IMR-90 (cell line): Measurements from ENCODE around the gene KCNAB2. TPM values are rescaled to one million over a fixed set of nuclear protein-coding genes. Genes with fewer than 3 reads are reported as not detected.

Experiments
- ATAC-seq: fragments of 200-7000 bp; cut with Tn5 transposase; 2 replicates; pipeline ENCODE4 v1.9.1; 2020; ENCODE audit warnings: low read depth, mild to moderate bottlenecking, moderate library complexity
- BruUV-seq: library from RNA; stranded (reverse); fragments of 400-500 nt; replicated peaks from 2 replicates; lab custom pipeline; 2021; lab: Mats Ljungman, UMichigan
- CTCF ChIA-PET: fragments of 300-600 bp; formaldehyde crosslinking; extraction: SDS; loops from one replicate; lab custom pipeline; 2021; ENCODE audit warnings: antibody characterized with exemption; lab: Yijun Ruan, JAX
- POLR2A ChIA-PET: fragments of 300-600 bp; sonication (Branson Sonifier 250); formaldehyde crosslinking; loops from one replicate; lab custom pipeline; 2022; ENCODE audit warnings: antibody characterized with exemption; ENCODE audit not compliant: unreplicated experiment; lab: Charles Lee
- DNase-seq: peaks from one replicate; pipeline ENCODE4 v3.0.0; 2013
- H2AFZ ChIP-seq: replicated peaks from 2 replicates; pipeline ENCODE3; 2013; ENCODE audit warnings: low read length, mild to moderate bottlenecking; ENCODE audit not compliant: poor library complexity
- H2AK5ac ChIP-seq: 2 replicates; pipeline ENCODE4 v1.6.1; 2013; ENCODE audit warnings: low read depth, low read length, inconsistent platforms
- H2AK9ac ChIP-seq: replicated peaks from 2 replicates; pipeline ENCODE3; 2013; ENCODE audit warnings: mild to moderate bottlenecking, low read depth, low read length, moderate library complexity; ENCODE audit not compliant: poor library complexity
- H2BK120ac ChIP-seq: 2 replicates; pipeline ENCODE4 v1.6.1; 2013; ENCODE audit warnings: low read depth, low read length, inconsistent platforms
- H2BK15ac ChIP-seq: 3 replicates; pipeline ENCODE4 v1.6.1; 2013; ENCODE audit warnings: low read depth, low read length, inconsistent platforms
- H2BK20ac ChIP-seq: 2 replicates; pipeline ENCODE4 v1.6.1; 2013; ENCODE audit warnings: low read depth, mild to moderate bottlenecking, inconsistent platforms, low read length, moderate library complexity
- H2BK5ac ChIP-seq: 2 replicates; pipeline ENCODE4 v1.6.1; 2013; ENCODE audit warnings: mild to moderate bottlenecking, low read depth, low read length, inconsistent platforms; ENCODE audit not compliant: poor library complexity, severe bottlenecking
- H3K14ac ChIP-seq: replicated peaks from 2 replicates; pipeline ENCODE4 v1.6.1; 2013; ENCODE audit warnings: low read depth, low read length, inconsistent platforms
- H3K18ac ChIP-seq: 2 replicates; pipeline ENCODE4 v1.6.1; 2013; ENCODE audit warnings: low read depth, low read length, control low read depth
- H3K23ac ChIP-seq: 2 replicates; pipeline ENCODE4 v1.6.1; 2013; ENCODE audit warnings: low read depth, low read length, inconsistent platforms
- H3K27ac ChIP-seq: 2 replicates; pipeline ENCODE4 v1.5.1; 2013; ENCODE audit warnings: mild to moderate bottlenecking, control low read depth, low read length; ENCODE audit not compliant: insufficient read depth
- H3K27me3 ChIP-seq: 2 replicates; pipeline ENCODE4 v1.6.1; 2013; ENCODE audit warnings: low read length; ENCODE audit not compliant: control insufficient read depth, insufficient read depth
- H3K36me3 ChIP-seq: 2 replicates; pipeline ENCODE4 v1.6.1; 2013; ENCODE audit warnings: low read length, mixed read lengths; ENCODE audit not compliant: control insufficient read depth, insufficient read depth
- H3K4ac ChIP-seq: 2 replicates; pipeline ENCODE4 v1.6.1; 2013; ENCODE audit warnings: low read depth, low read length, inconsistent platforms
- H3K4me1 ChIP-seq: 2 replicates; pipeline ENCODE4 v1.6.1; 2013; ENCODE audit warnings: low read length, mixed read lengths; ENCODE audit not compliant: control insufficient read depth, insufficient read depth
- H3K4me2 ChIP-seq: 2 replicates; pipeline ENCODE4 v1.6.1; 2013; ENCODE audit warnings: low read depth, mild to moderate bottlenecking, control low read depth, low read length, moderate library complexity
- H3K4me3 ChIP-seq: 2 replicates; pipeline ENCODE4 v1.5.1; 2013; ENCODE audit warnings: low read depth, mild to moderate bottlenecking, control low read depth, low read length, moderate library complexity; ENCODE audit not compliant: insufficient read depth
- H3K56ac ChIP-seq: 2 replicates; pipeline ENCODE4 v1.6.1; 2013; ENCODE audit warnings: low read length, inconsistent platforms; ENCODE audit not compliant: insufficient read depth; ENCODE audit errors: extremely low read depth
- H3K79me1 ChIP-seq, 2 experiments: 2 replicates each; pipeline ENCODE4 v1.6.1; 2013; ENCODE audit warnings: low read length in 2 of 2, inconsistent platforms in 1 of 2, low read depth in 1 of 2
- H3K9ac ChIP-seq: 2 replicates; pipeline ENCODE4 v1.6.1; 2013; ENCODE audit warnings: low read depth, low read length, control low read depth
- H3K9me1 ChIP-seq: 2 replicates; pipeline ENCODE4 v1.6.1; 2013; ENCODE audit warnings: low read length, inconsistent platforms; ENCODE audit not compliant: insufficient read depth
- H3K9me3 ChIP-seq: 2 replicates; pipeline ENCODE4 v1.6.1; 2013; ENCODE audit warnings: low read length; ENCODE audit not compliant: control insufficient read depth, insufficient read depth
- H4K20me1 ChIP-seq: 2 replicates; pipeline ENCODE4 v1.6.1; 2013; ENCODE audit warnings: low read length, inconsistent platforms; ENCODE audit not compliant: insufficient read depth
- H4K5ac ChIP-seq: 2 replicates; pipeline ENCODE4 v1.6.1; 2013; ENCODE audit warnings: mild to moderate bottlenecking, low read depth, low read length, control low read depth
- H4K8ac ChIP-seq, 2 experiments: 2 replicates each; pipeline ENCODE4 v1.6.1; 2013; ENCODE audit warnings: low read depth in 2 of 2, low read length in 2 of 2, control low read depth in 1 of 2, inconsistent platforms in 1 of 2
- H4K91ac ChIP-seq: 2 replicates; pipeline ENCODE4 v1.6.1; 2013; ENCODE audit warnings: low read depth, low read length, inconsistent platforms; ENCODE audit not compliant: insufficient read depth
- NFE2L2 ChIP-seq: fragments of 150-350 bp; IDR thresholded peaks from 2 replicates; pipeline ENCODE4 v1.6.1; 2016; ENCODE audit warnings: low read depth, mild to moderate bottlenecking, low read length
- WGBS, 2 experiments: methylation state at CpG; one replicate each; pipeline versions ENCODE4 v1.1.5 to v1.1.7; 2013; ENCODE audit warnings: missing lambda C conversion rate in 2 of 2; ENCODE audit not compliant: insufficient read length in 1 of 2; ENCODE audit errors: extremely low coverage in 2 of 2; 5-methylcytosine and 5-hydroxymethylcytosine counted together
- dilution Hi-C: fragments of 300-500 bp; cut with HindIII; formaldehyde crosslinking; loops from one replicate; pipeline ENCODE4 v1.14.3; 2018; ENCODE audit warnings: low sequenced_read_pairs; ENCODE audit not compliant: unreplicated experiment
- in situ Hi-C: fragments of 300-500 bp; cut with MboI; formaldehyde crosslinking; loops from 3 replicates; pipeline ENCODE4 v1.14.3; 2019; ENCODE audit warnings: low sequenced_read_pairs, inconsistent platforms, mixed read lengths
- intact Hi-C: fragments of 100-400 bp; cut with micrococcal nuclease; formaldehyde crosslinking; loops from 2 replicates; pipeline ENCODE4 v1.10.0; 2022
- polyA plus RNA-seq, 3 experiments: library from polyadenylated mRNA; depleted of rRNA; stranded (reverse); fragments of >200 nt; gene quantifications; 2 replicates each; pipeline ENCODE4 v1.2.3, GENCODE V29; 2012; ENCODE audit warnings: low replicate concordance in 1 of 3
- total RNA-seq: library from RNA; depleted of rRNA; stranded (reverse); fragments of >200 nt; gene quantifications from 2 replicates; pipeline ENCODE4 v1.2.3, GENCODE V29; 2012

KCNAB2 gene
- total and polyA plus RNA-seq, 2 of the 4 experiments (the other 2 are of a cell fraction), result 1.3 to 4.2 TPM

DNA sequence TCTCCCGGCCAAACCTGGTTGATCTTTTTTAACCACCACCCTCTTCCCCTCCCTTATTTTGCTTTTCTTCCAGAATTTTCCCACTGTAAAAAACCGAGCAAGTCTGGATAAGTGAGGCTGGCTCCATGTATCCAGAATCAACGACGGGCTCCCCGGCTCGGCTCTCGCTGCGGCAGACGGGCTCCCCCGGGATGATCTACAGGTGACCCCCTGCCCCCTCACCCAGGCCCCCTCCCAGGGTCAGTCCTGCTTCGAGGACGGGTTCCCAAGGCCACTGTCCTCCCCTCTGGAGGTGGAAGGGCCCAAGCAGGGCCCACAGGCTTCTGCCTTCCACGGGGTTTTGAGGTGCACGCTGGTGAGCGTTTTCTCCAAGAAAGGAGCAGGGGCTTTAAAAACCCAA lies 5.2 kb upstream of the KCNAB2 start:
- in situ Hi-C loops (no loop called here), intact Hi-C loops (no loop called here), dilution Hi-C loops (no loop called here)
- Histone ChIP-seq H2BK20ac (no peak overlapping the region), H4K8ac (no peak overlapping the region), H3K9ac (no peak overlapping the region), H3K36me3 (no peaks in the 10 kb centered on the region), H3K4me2 (no peak overlapping the region), H2AK9ac (no peak overlapping the region), H3K14ac (no peak overlapping the region), H4K20me1 (no peaks in the 10 kb centered on the region), H2BK15ac (no peak overlapping the region), H2AFZ (no peak overlapping the region), H4K5ac (no peak overlapping the region), H3K23ac (no peak overlapping the region), H3K4ac (no peak overlapping the region), H3K27me3 (peaks cover 7% of the 10 kb centered on the region; the same call in 1 of the 2 replicates), H4K91ac (no peak overlapping the region), H3K56ac (no peak overlapping the region), H3K9me3 (no peaks in the 10 kb centered on the region), H3K4me1 (no peaks in the 10 kb centered on the region), H3K9me1 (no peaks in the 10 kb centered on the region), H2BK120ac (no peak overlapping the region), H3K27ac (no peak overlapping the region), H3K4me3 (no peak overlapping the region), H2BK5ac (no peak overlapping the region), H2AK5ac (no peak overlapping the region), H3K79me1 (no peaks in the 10 kb centered on the region), H3K18ac (no peak overlapping the region)
- no peak for TF ChIP-seq NFE2L2
- POLR2A ChIA-PET, result no interaction called here
- DNase-seq (no peak), ATAC-seq (no peak)
- WGBS, 2 experiments, result 83% methylated on average over 2 of the region's 15 CpGs; no CpG with 5 or more reads in 1 of the 2 experiments
- BruUV-seq, result no TSS peak
- CTCF ChIA-PET, result no interaction called here
